Activated CD8-positive, alpha-beta memory T cell treated with anti-CD3 and anti-CD28 coated beads, Interleukin-2, amount 10 ng/mL, durations not matched to agents 7 days and 5 days (primary cell): Measurements from ENCODE around the gene HSD17B3. TPM values are rescaled to one million over a fixed set of nuclear protein-coding genes. Genes with fewer than 3 reads are reported as not detected.

Source experiments
- ATAC-seq: fragments of 150-1000 bp; cut with Tn5 transposase; one replicate; pipeline ENCODE4 v1.10.0; 2021; ENCODE audit warnings: moderate library complexity
- CTCF ChIA-PET: fragments of 350-600 bp; sonication (Branson Sonifier 250); formaldehyde crosslinking; loops from one replicate; lab custom pipeline; 2021; ENCODE audit warnings: antibody characterized with exemption; lab: Charles Lee
- DNase-seq: peaks from one replicate; pipeline ENCODE4 v3.0.0-alpha.2; 2020
- H3K27ac Mint-ChIP-seq: one replicate; pipeline ENCODE4 v1.8.0; 2021; ENCODE audit warnings: mild to moderate bottlenecking, mixed read lengths
- H3K27me3 Mint-ChIP-seq: one replicate; pipeline ENCODE4 v1.8.0; 2021; ENCODE audit warnings: mixed read lengths
- H3K36me3 Mint-ChIP-seq: one replicate; pipeline ENCODE4 v1.8.0; 2021; ENCODE audit warnings: mild to moderate bottlenecking, mixed read lengths
- H3K4me1 Mint-ChIP-seq: one replicate; pipeline ENCODE4 v1.8.0; 2021; ENCODE audit warnings: mixed read lengths
- H3K4me3 Mint-ChIP-seq: one replicate; pipeline ENCODE4 v1.8.0; 2021; ENCODE audit warnings: mild to moderate bottlenecking, moderate library complexity, mixed read lengths
- H3K9me3 Mint-ChIP-seq: one replicate; pipeline ENCODE4 v1.8.0; 2022; ENCODE audit warnings: low read depth, mixed read lengths
- total RNA-seq, 2 experiments: library from RNA; stranded (reverse); gene quantifications; one replicate each; pipeline ENCODE4 v1.2.3, GENCODE V29; 2021

Gene HSD17B3
- total RNA-seq, 2 experiments from 2014 or later: 0.21 TPM; not detected in 1

DNA sequence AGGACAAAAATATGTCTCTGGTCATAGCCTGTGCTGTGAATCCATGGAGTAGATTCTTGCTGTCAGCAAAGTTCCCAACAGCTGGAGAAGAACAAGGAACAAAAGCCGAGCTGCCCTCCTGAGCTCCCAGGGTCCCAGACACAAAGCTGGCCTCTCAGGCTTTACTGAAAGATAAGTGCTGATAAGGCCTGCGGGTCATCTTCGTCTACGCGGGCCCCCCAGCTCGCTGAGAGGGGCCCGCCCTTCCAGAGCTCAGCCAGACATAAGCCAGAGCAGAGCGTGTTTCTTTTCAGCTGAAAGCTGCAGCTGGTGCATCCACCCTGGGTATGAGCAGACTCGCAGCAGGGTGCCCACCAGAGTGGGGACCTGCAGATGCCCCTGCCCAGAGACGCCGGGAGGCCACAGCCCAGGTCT lies 84.7 kb downstream of the HSD17B3 start:
- Mint-ChIP-seq H3K27ac (no peak overlapping the region), H3K4me1 (peaks cover 26% of the 10 kb centered on the region), H3K9me3 (no peaks in the 10 kb centered on the region), H3K27me3 (peaks cover 72% of the 10 kb centered on the region), H3K4me3 (no peak overlapping the region), H3K36me3 (no peaks in the 10 kb centered on the region)
- DNase-seq: no peak
- CTCF ChIA-PET: interaction anchor here (0.6 to 2.6 kb wide), 35 partner anchors 11 to 1228 kb away, joined by 3 to 11 read pairs (median 3); partner anchors contain the start of genes ERCC6L2 and FANCC
- ATAC-seq: no peak

DNA sequence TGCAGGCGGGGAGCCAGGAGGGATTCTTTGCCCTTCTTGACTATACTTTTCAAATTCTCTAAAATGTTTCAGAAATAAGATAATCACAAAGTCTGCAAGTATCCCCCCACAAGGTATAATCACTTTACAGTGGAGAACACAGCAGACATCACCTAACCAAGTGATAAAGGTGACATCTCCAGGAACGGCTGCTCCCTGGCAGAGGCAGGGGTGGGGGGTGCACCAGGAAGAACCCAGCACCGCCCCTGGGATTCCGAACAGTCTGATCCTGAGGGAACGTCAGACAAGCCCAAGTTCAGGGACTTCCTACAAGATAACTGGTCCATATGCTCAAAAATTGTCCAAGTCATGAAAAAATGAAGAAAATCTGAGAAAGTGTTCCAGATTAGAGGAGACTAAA lies 85.4 kb downstream of the HSD17B3 start:
- no peak overlapping the region for H3K27ac Mint-ChIP-seq

DNA sequence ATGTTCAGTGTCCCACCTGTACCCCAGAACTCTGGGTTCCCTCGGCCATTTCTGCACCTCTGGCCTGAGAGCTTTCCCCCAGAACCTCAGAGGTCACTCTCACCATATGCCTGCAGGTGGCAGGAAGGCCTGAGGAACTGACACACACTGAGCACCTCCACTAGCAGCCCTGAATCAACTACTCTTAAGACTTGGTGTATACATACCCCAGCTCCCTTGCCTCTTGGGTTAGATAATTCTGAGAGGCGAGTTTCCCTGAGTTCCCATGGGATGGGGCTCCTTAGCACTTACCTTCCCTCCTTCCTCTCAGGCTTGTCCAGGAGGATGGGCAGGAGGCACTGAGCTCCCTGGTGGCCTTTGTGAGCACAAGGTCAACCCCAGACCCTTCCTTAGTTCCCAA lies 86.1 kb downstream of the HSD17B3 start:
- Mint-ChIP-seq H3K27me3 (peaks cover 68% of the 10 kb centered on the region), H3K9me3 (no peaks in the 10 kb centered on the region), H3K4me3 (no peak overlapping the region), H3K36me3 (no peaks in the 10 kb centered on the region), H3K27ac (no peak overlapping the region), H3K4me1 (peaks cover 26% of the 10 kb centered on the region)
- no peak for ATAC-seq
- CTCF ChIA-PET: no interaction called here
- no peak for DNase-seq

More for the DNA sequence above, 85.4 kb downstream of the HSD17B3 start:
- DNase-seq: no peak
- Mint-ChIP-seq H3K4me3 (no peak overlapping the region), H3K27me3 (peaks cover 66% of the 10 kb centered on the region), H3K9me3 (no peaks in the 10 kb centered on the region), H3K4me1 (peaks cover 26% of the 10 kb centered on the region), H3K36me3 (no peaks in the 10 kb centered on the region)
- CTCF ChIA-PET: interaction anchor here (1.2 to 2.6 kb wide), 10 partner anchors 24 to 1090 kb away, joined by 3 to 11 read pairs (median 4); partner anchors contain the start of gene ERCC6L2
- no peak for ATAC-seq

DNA sequence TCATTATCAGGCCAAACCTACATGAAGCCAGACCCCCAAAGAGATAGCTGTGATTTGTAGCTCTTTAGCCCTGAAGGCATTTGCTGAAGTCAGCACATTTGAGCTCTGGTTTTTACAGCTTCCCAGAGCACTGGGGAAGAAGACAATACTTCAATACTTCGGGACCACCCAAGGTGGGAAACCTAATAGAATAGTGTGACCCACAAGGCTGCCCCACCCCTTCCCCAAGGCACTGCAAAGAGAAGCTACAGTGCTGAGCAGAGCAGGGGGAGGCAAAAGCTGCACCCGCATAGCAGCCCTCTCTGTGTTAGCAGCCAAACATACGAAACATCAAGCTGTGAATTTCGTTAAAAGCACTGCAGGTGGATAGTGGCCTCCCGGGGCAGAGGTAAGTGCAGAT lies 87.3 kb downstream of the HSD17B3 start:
- Mint-ChIP-seq H3K36me3 (no peaks in the 10 kb centered on the region), H3K9me3 (no peaks in the 10 kb centered on the region), H3K4me3 (no peak overlapping the region), H3K27ac (no peak overlapping the region), H3K4me1 (peaks cover 21% of the 10 kb centered on the region), H3K27me3 (peaks cover 68% of the 10 kb centered on the region)
- ATAC-seq: no peak
- CTCF ChIA-PET: interaction anchor here (0.9 kb wide), 1 partner anchor 18 kb away, joined by 3 read pairs; no protein-coding TSS in a partner anchor
- no peak for DNase-seq

- CTCF ChIA-PET: no interaction called here
- H3K27ac Mint-ChIP-seq: no peak overlapping the region
- no peak overlapping the region for H3K4me3 Mint-ChIP-seq
- H3K36me3 Mint-ChIP-seq: no peaks in the 10 kb centered on the region
- no peaks in the 10 kb centered on the region for H3K9me3 Mint-ChIP-seq
- peaks cover 28% of the 10 kb centered on the region for H3K27me3 Mint-ChIP-seq
- DNase-seq (no peak), ATAC-seq (no peak)
- H3K4me1 Mint-ChIP-seq: no peaks in the 10 kb centered on the region
Measured at GRCh38 chr9:96209407-96210271, 92.3 kb downstream of the HSD17B3 start.

DNA sequence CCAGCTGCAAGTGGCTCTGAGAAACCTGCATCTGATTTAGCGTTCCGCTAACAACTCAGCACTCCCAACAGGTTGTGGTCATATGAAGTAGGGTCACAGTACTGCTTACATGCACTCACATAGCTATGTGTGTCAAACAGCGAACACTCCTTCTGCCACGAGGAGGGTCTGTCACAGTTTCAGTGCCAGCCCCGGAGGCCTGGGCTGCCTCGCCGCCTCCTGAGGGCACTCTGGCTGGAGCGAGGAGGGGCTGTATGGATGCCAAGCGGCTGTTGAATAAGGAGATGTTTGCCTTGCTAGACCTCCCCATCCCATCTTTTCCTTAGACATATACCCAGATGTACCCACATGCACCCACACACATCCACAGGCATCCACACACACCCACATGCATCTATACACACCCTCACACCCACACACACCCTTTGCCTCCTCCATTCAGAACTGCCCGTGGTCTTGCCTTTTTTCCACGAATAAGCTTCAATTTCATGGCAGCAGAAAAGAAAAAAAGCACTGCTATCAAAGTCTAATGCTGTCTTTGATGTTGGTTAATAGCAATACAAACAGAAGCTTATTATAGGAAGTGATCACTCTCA lies 95.7 kb downstream of the HSD17B3 start:
- H3K36me3 Mint-ChIP-seq: no peaks in the 10 kb centered on the region
- peaks cover 5% of the 10 kb centered on the region for H3K4me1 Mint-ChIP-seq
- no peak overlapping the region for H3K4me3 Mint-ChIP-seq
- CTCF ChIA-PET: interaction anchor here (0.6 kb wide), 1 partner anchor 11 kb away, joined by 3 read pairs; no protein-coding TSS in a partner anchor
- no peak for DNase-seq
- no peak for ATAC-seq
- no peaks in the 10 kb centered on the region for H3K9me3 Mint-ChIP-seq
- H3K27ac Mint-ChIP-seq: no peak overlapping the region
- H3K27me3 Mint-ChIP-seq: peaks cover 19% of the 10 kb centered on the region

DNA sequence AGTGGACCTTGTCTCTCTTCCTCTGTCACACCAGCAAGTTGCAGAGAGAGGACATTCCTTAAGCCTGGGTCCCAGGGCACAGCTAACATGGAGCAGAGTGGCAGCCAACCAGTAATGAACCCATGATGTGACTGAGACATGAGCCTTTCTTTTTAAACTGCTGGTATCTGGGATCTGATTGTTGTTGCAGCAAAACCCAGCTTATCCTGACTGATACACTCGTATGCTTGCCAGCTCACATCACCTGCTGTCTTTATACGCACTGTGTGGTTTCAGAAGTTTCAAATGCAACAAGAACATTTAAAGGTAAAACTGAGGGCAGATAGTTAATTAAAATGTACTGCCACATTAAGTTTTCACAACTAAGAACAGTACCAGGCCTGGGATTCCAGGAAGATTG lies 97.1 kb downstream of the HSD17B3 start:
- CTCF ChIA-PET: no interaction called here
- peaks cover 5% of the 10 kb centered on the region for H3K4me1 Mint-ChIP-seq
- no peaks in the 10 kb centered on the region for H3K36me3 Mint-ChIP-seq
- no peak for DNase-seq
- H3K27me3 Mint-ChIP-seq: peaks cover 8% of the 10 kb centered on the region
- H3K9me3 Mint-ChIP-seq: no peaks in the 10 kb centered on the region
- H3K4me3 Mint-ChIP-seq: no peak overlapping the region
- no peak for ATAC-seq
- H3K27ac Mint-ChIP-seq: no peak overlapping the region

DNA sequence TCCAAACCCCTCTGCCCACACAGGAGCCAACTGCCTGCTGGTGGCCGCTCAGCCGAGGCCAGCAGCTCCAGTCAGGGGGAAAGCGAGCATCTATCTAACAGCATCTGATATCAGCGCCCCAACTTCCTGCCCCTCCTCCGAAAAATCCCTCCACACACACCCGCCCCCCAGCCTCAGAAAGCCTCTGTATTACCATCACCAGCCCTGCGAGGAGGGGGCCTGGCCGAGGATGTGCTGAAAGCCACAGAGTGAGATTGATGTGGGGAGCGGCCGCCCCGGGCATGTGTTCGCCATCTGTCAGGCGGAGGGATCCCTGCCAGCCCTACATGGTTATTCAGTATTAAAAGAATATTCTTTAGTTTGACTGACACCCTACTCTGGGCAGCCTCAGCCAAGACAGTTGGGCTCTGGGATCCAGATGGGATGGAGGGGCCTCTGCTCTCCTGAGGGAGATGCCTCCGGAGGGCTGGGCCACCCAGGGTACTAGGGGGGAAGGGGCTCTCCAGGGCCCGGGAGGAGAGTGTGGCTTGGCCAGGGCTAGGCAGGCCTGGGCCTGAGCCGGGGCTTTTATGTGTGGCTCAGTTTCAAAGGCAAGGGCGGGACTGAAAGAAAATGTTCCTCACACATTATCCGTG lies 98.0 kb downstream of the HSD17B3 start:
- Mint-ChIP-seq H3K27ac (no peak overlapping the region), H3K27me3 (peaks cover 11% of the 10 kb centered on the region), H3K36me3 (no peaks in the 10 kb centered on the region), H3K9me3 (no peaks in the 10 kb centered on the region), H3K4me1 (peaks cover 5% of the 10 kb centered on the region), H3K4me3 (no peak overlapping the region)
- DNase-seq: no peak
- ATAC-seq: no peak
- CTCF ChIA-PET: interaction anchor here (0.6 kb wide), 1 partner anchor 1961 kb away, joined by 3 read pairs; no protein-coding TSS in a partner anchor

GRCh38 chr9:96202971-96203780 lies 98.8 kb downstream of the HSD17B3 start:
- Mint-ChIP-seq H3K4me1 (peaks cover 8% of the 10 kb centered on the region), H3K9me3 (no peaks in the 10 kb centered on the region)
- CTCF ChIA-PET: interaction anchor here (0.6 kb wide), 1 partner anchor 1960 kb away, joined by 3 read pairs; no protein-coding TSS in a partner anchor

DNA sequence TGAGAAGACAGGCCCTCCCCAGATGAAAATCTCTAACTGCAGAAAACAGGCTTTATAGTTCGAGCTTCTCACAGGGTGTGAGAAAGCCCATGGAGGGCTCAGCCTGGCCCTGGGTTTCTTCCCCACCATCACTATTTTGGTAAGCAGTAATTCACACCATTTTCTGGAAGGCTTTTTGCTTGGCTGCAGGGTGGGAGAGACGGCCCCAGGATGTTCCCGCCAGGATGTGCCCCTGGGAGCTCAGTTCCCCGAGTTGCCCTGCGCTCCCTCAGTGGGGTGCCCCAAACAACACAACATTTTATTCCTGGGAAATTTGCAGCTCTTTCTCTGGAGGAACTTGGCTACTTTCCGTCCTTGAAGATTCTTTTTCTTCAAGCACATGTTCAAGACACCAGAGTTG lies 100.8 kb downstream of the HSD17B3 start:
- Mint-ChIP-seq H3K9me3 (no peaks in the 10 kb centered on the region), H3K27ac (no peak overlapping the region), H3K27me3 (peaks cover 20% of the 10 kb centered on the region), H3K36me3 (no peaks in the 10 kb centered on the region), H3K4me3 (no peak overlapping the region), H3K4me1 (peaks cover 8% of the 10 kb centered on the region)
- CTCF ChIA-PET: interaction anchor here (0.7 kb wide), 1 partner anchor 17 kb away, joined by 3 read pairs; no protein-coding TSS in a partner anchor
- no peak for DNase-seq
- no peak for ATAC-seq

More at GRCh38 chr9:96202971-96203780, 98.8 kb downstream of the HSD17B3 start:
- Mint-ChIP-seq H3K4me3 (no peak overlapping the region), H3K27me3 (peaks cover 15% of the 10 kb centered on the region), H3K27ac (no peak overlapping the region), H3K36me3 (no peaks in the 10 kb centered on the region)
- DNase-seq (no peak), ATAC-seq (no peak)

DNA sequence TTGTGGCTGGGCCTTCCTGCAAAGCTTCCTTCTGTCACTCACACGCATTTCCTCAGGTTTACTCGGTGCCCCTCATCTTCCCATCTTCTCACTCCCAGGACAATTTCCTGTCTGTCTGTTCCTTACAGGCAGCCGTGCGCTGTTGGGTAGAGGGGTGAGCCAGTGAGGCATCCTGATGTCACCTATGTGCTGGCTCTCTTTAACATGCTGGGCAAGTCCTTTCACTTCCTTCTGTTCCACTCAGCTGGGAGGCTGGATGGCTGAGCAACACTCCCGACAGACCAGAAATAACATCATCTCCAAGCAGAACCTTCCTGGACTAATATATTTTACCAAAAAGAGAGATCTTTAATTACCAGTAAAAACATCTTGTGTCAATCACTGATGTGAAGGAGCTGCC lies 103.0 kb downstream of the HSD17B3 start:
- H3K4me1 Mint-ChIP-seq: peaks cover 8% of the 10 kb centered on the region
- H3K27me3 Mint-ChIP-seq: peaks cover 25% of the 10 kb centered on the region
- H3K9me3 Mint-ChIP-seq: no peaks in the 10 kb centered on the region
- ATAC-seq: no peak
- H3K36me3 Mint-ChIP-seq: no peaks in the 10 kb centered on the region
- CTCF ChIA-PET: interaction anchor here (1.7 kb wide), 1 partner anchor 19 kb away, joined by 5 read pairs; no protein-coding TSS in a partner anchor
- H3K27ac Mint-ChIP-seq: no peak overlapping the region
- DNase-seq: no peak
- no peak overlapping the region for H3K4me3 Mint-ChIP-seq

DNA sequence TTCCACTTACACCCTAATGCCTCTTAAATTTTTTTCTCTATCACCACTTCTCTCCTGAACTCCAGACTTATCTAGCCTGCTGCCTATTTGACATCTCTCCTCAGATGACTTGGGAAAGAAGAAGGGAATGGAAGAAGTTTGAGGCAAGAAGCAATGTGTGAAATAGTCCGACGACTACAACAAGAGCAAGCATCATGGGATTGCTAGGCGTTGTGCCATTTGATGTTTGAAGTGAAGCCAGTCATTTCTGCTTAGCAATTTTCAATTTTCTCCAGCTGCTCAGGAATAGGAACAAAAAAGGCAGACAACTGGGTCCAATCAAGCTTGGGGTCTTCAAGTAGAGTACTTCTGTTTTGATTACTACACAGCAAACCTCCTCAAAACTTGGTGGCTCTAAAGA lies 106.4 kb downstream of the HSD17B3 start:
- H3K27ac Mint-ChIP-seq: no peak overlapping the region
- DNase-seq (no peak), ATAC-seq (no peak)
- no peak overlapping the region for H3K4me3 Mint-ChIP-seq
- CTCF ChIA-PET: no interaction called here
- H3K27me3 Mint-ChIP-seq: peaks cover 22% of the 10 kb centered on the region
- peaks cover 5% of the 10 kb centered on the region for H3K9me3 Mint-ChIP-seq
- peaks cover 5% of the 10 kb centered on the region for H3K36me3 Mint-ChIP-seq
- peaks cover 3% of the 10 kb centered on the region for H3K4me1 Mint-ChIP-seq
